Measurements from ENCODE around the gene PPP1CA.

GRCh38 chr11:67392183-67392715, 9.4 kb downstream of the PPP1CA start:
- TF ChIP-seq, protein P1, sequence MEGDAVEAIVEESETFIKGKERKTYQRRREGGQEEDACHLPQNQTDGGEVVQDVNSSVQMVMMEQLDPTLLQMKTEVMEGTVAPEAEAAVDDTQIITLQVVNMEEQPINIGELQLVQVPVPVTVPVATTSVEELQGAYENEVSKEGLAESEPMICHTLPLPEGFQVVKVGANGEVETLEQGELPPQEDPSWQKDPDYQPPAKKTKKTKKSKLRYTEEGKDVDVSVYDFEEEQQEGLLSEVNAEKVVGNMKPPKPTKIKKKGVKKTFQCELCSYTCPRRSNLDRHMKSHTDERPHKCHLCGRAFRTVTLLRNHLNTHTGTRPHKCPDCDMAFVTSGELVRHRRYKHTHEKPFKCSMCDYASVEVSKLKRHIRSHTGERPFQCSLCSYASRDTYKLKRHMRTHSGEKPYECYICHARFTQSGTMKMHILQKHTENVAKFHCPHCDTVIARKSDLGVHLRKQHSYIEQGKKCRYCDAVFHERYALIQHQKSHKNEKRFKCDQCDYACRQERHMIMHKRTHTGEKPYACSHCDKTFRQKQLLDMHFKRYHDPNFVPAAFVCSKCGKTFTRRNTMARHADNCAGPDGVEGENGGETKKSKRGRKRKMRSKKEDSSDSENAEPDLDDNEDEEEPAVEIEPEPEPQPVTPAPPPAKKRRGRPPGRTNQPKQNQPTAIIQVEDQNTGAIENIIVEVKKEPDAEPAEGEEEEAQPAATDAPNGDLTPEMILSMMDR (IDR thresholded peaks at IDR 0.05; ENCODE audit: insufficient read depth, low read length), result no peak
- TF ChIP-seq POLR2AphosphoS5 (IDR thresholded peaks at IDR 0.05; ENCODE audit: low read depth) (no peak), REST (IDR thresholded peaks at IDR 0.05; ENCODE audit: insufficient replicate concordance, low read depth) (no peak), SPI1 (IDR thresholded peaks at IDR 0.05; ENCODE audit: borderline replicate concordance, low read depth) (no peak), GABPA (IDR thresholded peaks at IDR 0.05; ENCODE audit: low read depth) (no peak)
